Measurements from ENCODE around the gene GOLM1.
"Not testable (repeated sequence)": the region's sequence is repeated elsewhere in the genome, so short reads cannot be mapped to it uniquely, and the experiment has no call there.

Gene GOLM1

GRCh38 chr9:86098824-86099700 lies at the start of gene GOLM1:
TSS of gene GOLM1 (minus strand) at chr9:86099558. CDS start at chr9:86079320, 20,238 bp downstream.
- Histone ChIP-seq H3K4me3 (ENCODE audit: low read length) (peak within 1 kb of the TSS; percentile 85), H3K36me3 (ENCODE audit: control insufficient read depth, low read depth, low read length) (no peaks in the 10 kb centered on the region)

GRCh38 chr9:86146671-86147070 lies 47.3 kb upstream of the GOLM1 start:
- not testable (repeated sequence) for H3K9me3 ChIP-seq (ENCODE audit: control insufficient read depth, low read depth, low read length); H3K36me3 ChIP-seq (ENCODE audit: control insufficient read depth, low read depth, low read length); H3K27me3 ChIP-seq (ENCODE audit: control insufficient read depth, insufficient read depth, low read length); H3K4me3 ChIP-seq (ENCODE audit: low read length); H3K27ac ChIP-seq (ENCODE audit: low read length); H3K9ac ChIP-seq (ENCODE audit: low read length); H3K4me1 ChIP-seq (ENCODE audit: control insufficient read depth, low read depth, low read length)

More at GRCh38 chr9:86098824-86099700, at the start of gene GOLM1:
- H3K27ac ChIP-seq (ENCODE audit: low read length), result no peak within 1 kb of the TSS
- peak within 1 kb of the TSS; percentile 82 for H3K9ac ChIP-seq (ENCODE audit: low read length)
- H3K4me1 ChIP-seq (ENCODE audit: control insufficient read depth, low read depth, low read length), result peaks cover 16% of the 10 kb centered on the region
- no peaks in the 10 kb centered on the region for H3K9me3 ChIP-seq (ENCODE audit: control insufficient read depth, low read depth, low read length)
- peaks cover 23% of the 10 kb centered on the region for H3K27me3 ChIP-seq (ENCODE audit: control insufficient read depth, insufficient read depth, low read length)

GRCh38 chr9:86145960-86146359 lies 46.6 kb upstream of the GOLM1 start:
- H3K27ac ChIP-seq (ENCODE audit: low read length); H3K4me3 ChIP-seq (ENCODE audit: low read length); H3K27me3 ChIP-seq (ENCODE audit: control insufficient read depth, insufficient read depth, low read length); H3K9me3 ChIP-seq (ENCODE audit: control insufficient read depth, low read depth, low read length); H3K9ac ChIP-seq (ENCODE audit: low read length); H3K4me1 ChIP-seq (ENCODE audit: control insufficient read depth, low read depth, low read length); H3K36me3 ChIP-seq (ENCODE audit: control insufficient read depth, low read depth, low read length): not testable (repeated sequence)

GRCh38 chr9:86142973-86143372 lies 43.6 kb upstream of the GOLM1 start:
- Histone ChIP-seq H3K4me3 (ENCODE audit: low read length) (no peak overlapping the region), H3K4me1 (ENCODE audit: control insufficient read depth, low read depth, low read length) (no peaks in the 10 kb centered on the region), H3K27me3 (ENCODE audit: control insufficient read depth, insufficient read depth, low read length) (no peaks in the 10 kb centered on the region), H3K9me3 (ENCODE audit: control insufficient read depth, low read depth, low read length) (no peaks in the 10 kb centered on the region), H3K27ac (ENCODE audit: low read length) (no peak overlapping the region), H3K36me3 (ENCODE audit: control insufficient read depth, low read depth, low read length) (no peaks in the 10 kb centered on the region), H3K9ac (ENCODE audit: low read length) (no peak overlapping the region)

- no peaks in the 10 kb centered on the region for H3K36me3 ChIP-seq (ENCODE audit: control insufficient read depth, low read depth, low read length)
- no peaks in the 10 kb centered on the region for H3K9me3 ChIP-seq (ENCODE audit: control insufficient read depth, low read depth, low read length)
- H3K9ac ChIP-seq (ENCODE audit: low read length), result no peak overlapping the region
- H3K27me3 ChIP-seq (ENCODE audit: control insufficient read depth, insufficient read depth, low read length), result no peaks in the 10 kb centered on the region
- no peak overlapping the region for H3K27ac ChIP-seq (ENCODE audit: low read length)
- no peaks in the 10 kb centered on the region for H3K4me1 ChIP-seq (ENCODE audit: control insufficient read depth, low read depth, low read length)
- H3K4me3 ChIP-seq (ENCODE audit: low read length), result no peak overlapping the region
Measured at GRCh38 chr9:86141843-86142242, 42.5 kb upstream of the GOLM1 start.

GRCh38 chr9:86135371-86135770 lies 36.0 kb upstream of the GOLM1 start:
- Histone ChIP-seq H3K9me3 (ENCODE audit: control insufficient read depth, low read depth, low read length) (no peaks in the 10 kb centered on the region), H3K4me3 (ENCODE audit: low read length) (no peak overlapping the region)

GRCh38 chr9:86134361-86134760 lies 35.0 kb upstream of the GOLM1 start:
- Histone ChIP-seq H3K27ac (ENCODE audit: low read length) (no peak overlapping the region), H3K4me1 (ENCODE audit: control insufficient read depth, low read depth, low read length) (peaks cover 10% of the 10 kb centered on the region), H3K9me3 (ENCODE audit: control insufficient read depth, low read depth, low read length) (no peaks in the 10 kb centered on the region), H3K27me3 (ENCODE audit: control insufficient read depth, insufficient read depth, low read length) (no peaks in the 10 kb centered on the region), H3K9ac (ENCODE audit: low read length) (no peak overlapping the region), H3K4me3 (ENCODE audit: low read length) (no peak overlapping the region), H3K36me3 (ENCODE audit: control insufficient read depth, low read depth, low read length) (no peaks in the 10 kb centered on the region)

More at GRCh38 chr9:86135371-86135770, 36.0 kb upstream of the GOLM1 start:
- Histone ChIP-seq H3K4me1 (ENCODE audit: control insufficient read depth, low read depth, low read length) (peaks cover 9% of the 10 kb centered on the region), H3K27ac (ENCODE audit: low read length) (no peak overlapping the region), H3K36me3 (ENCODE audit: control insufficient read depth, low read depth, low read length) (no peaks in the 10 kb centered on the region), H3K9ac (ENCODE audit: low read length) (no peak overlapping the region), H3K27me3 (ENCODE audit: control insufficient read depth, insufficient read depth, low read length) (no peaks in the 10 kb centered on the region)

- Histone ChIP-seq H3K27ac (ENCODE audit: low read length) (no peak overlapping the region), H3K4me1 (ENCODE audit: control insufficient read depth, low read depth, low read length) (peaks cover 22% of the 10 kb centered on the region), H3K4me3 (ENCODE audit: low read length) (no peak overlapping the region), H3K27me3 (ENCODE audit: control insufficient read depth, insufficient read depth, low read length) (no peaks in the 10 kb centered on the region), H3K36me3 (ENCODE audit: control insufficient read depth, low read depth, low read length) (no peaks in the 10 kb centered on the region), H3K9me3 (ENCODE audit: control insufficient read depth, low read depth, low read length) (no peaks in the 10 kb centered on the region), H3K9ac (ENCODE audit: low read length) (no peak overlapping the region)
Measured at GRCh38 chr9:86128235-86128822, 29.0 kb upstream of the GOLM1 start.

GRCh38 chr9:86126998-86127972 lies 27.9 kb upstream of the GOLM1 start:
- H3K36me3 ChIP-seq (ENCODE audit: control insufficient read depth, low read depth, low read length), result no peaks in the 10 kb centered on the region
- peak overlapping the region; percentile 54 for H3K27ac ChIP-seq (ENCODE audit: low read length)
- peaks cover 29% of the 10 kb centered on the region for H3K4me1 ChIP-seq (ENCODE audit: control insufficient read depth, low read depth, low read length)
- peak overlapping the region; percentile 32 for H3K9ac ChIP-seq (ENCODE audit: low read length)
- H3K4me3 ChIP-seq (ENCODE audit: low read length), result no peak overlapping the region
- no peaks in the 10 kb centered on the region for H3K9me3 ChIP-seq (ENCODE audit: control insufficient read depth, low read depth, low read length)
- no peaks in the 10 kb centered on the region for H3K27me3 ChIP-seq (ENCODE audit: control insufficient read depth, insufficient read depth, low read length)

- H3K4me3 ChIP-seq (ENCODE audit: low read length), result no peak overlapping the region
- no peak overlapping the region for H3K27ac ChIP-seq (ENCODE audit: low read length)
- H3K27me3 ChIP-seq (ENCODE audit: control insufficient read depth, insufficient read depth, low read length), result no peaks in the 10 kb centered on the region
- no peaks in the 10 kb centered on the region for H3K9me3 ChIP-seq (ENCODE audit: control insufficient read depth, low read depth, low read length)
- H3K36me3 ChIP-seq (ENCODE audit: control insufficient read depth, low read depth, low read length), result no peaks in the 10 kb centered on the region
- H3K9ac ChIP-seq (ENCODE audit: low read length), result no peak overlapping the region
- peaks cover 22% of the 10 kb centered on the region for H3K4me1 ChIP-seq (ENCODE audit: control insufficient read depth, low read depth, low read length)
Measured at GRCh38 chr9:86122311-86122710, 23.0 kb upstream of the GOLM1 start.

- no peaks in the 10 kb centered on the region for H3K27me3 ChIP-seq (ENCODE audit: control insufficient read depth, insufficient read depth, low read length)
- no peak overlapping the region for H3K9ac ChIP-seq (ENCODE audit: low read length)
- no peaks in the 10 kb centered on the region for H3K36me3 ChIP-seq (ENCODE audit: control insufficient read depth, low read depth, low read length)
- no peak overlapping the region for H3K4me3 ChIP-seq (ENCODE audit: low read length)
- H3K4me1 ChIP-seq (ENCODE audit: control insufficient read depth, low read depth, low read length), result peaks cover 13% of the 10 kb centered on the region
- no peaks in the 10 kb centered on the region for H3K9me3 ChIP-seq (ENCODE audit: control insufficient read depth, low read depth, low read length)
- H3K27ac ChIP-seq (ENCODE audit: low read length), result no peak overlapping the region
Measured at GRCh38 chr9:86119457-86119856, 20.1 kb upstream of the GOLM1 start.

Data from iPS-18a (cell line).